ENCODE measurements around the gene SORT1.

Gene SORT1

DNA sequence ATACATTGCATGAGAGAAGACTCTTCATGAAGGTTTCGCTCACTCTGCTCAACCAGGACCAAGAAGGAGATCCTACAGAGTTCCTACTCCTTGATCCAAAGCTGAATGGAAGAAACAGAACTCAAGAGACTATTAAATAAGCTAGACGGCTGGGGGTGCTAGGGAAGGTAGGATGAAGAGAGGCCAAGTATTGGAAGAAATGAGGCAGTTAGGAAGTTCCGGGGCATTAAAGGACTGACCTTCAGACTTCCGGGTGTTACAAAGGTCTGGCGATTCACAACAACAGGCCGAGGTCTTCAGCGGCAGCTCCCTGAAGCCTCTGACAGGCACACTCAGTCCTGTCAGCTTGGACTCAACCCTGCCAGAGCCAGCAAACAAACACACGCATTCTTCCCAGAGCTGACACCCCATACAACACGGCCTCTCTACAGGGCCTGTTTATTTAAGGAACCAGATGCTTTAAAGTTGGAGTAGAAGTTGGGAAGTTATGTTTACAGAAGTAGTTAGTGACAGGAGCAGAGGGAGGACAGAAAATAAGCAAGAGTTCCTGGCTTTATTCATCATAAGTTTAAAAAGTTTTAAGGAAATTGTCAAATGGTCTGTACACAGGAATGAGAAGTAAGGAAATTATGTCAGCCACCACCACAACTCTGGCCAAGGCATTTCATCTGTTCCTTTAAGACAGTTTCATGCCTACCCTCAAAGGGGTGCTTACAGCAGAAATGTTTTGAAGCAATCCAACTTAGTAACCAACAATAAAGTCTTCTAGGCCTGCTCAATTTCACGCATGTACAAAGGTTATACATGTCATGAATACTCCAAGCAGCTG is 4.7 kb downstream of the SORT1 start:
- no peak for DNase-seq (ENCODE audit: low spot score)
- in situ Hi-C loops (cut with MboI; ENCODE audit: low sequenced_read_pairs, unreplicated experiment), result no loop called here
- TF ChIP-seq, protein P1, sequence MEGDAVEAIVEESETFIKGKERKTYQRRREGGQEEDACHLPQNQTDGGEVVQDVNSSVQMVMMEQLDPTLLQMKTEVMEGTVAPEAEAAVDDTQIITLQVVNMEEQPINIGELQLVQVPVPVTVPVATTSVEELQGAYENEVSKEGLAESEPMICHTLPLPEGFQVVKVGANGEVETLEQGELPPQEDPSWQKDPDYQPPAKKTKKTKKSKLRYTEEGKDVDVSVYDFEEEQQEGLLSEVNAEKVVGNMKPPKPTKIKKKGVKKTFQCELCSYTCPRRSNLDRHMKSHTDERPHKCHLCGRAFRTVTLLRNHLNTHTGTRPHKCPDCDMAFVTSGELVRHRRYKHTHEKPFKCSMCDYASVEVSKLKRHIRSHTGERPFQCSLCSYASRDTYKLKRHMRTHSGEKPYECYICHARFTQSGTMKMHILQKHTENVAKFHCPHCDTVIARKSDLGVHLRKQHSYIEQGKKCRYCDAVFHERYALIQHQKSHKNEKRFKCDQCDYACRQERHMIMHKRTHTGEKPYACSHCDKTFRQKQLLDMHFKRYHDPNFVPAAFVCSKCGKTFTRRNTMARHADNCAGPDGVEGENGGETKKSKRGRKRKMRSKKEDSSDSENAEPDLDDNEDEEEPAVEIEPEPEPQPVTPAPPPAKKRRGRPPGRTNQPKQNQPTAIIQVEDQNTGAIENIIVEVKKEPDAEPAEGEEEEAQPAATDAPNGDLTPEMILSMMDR (IDR thresholded peaks at IDR 0.05; ENCODE audit: borderline replicate concordance, control extremely low read depth, extremely low read depth, insufficient read depth, missing control alignments), result no peak

DNA sequence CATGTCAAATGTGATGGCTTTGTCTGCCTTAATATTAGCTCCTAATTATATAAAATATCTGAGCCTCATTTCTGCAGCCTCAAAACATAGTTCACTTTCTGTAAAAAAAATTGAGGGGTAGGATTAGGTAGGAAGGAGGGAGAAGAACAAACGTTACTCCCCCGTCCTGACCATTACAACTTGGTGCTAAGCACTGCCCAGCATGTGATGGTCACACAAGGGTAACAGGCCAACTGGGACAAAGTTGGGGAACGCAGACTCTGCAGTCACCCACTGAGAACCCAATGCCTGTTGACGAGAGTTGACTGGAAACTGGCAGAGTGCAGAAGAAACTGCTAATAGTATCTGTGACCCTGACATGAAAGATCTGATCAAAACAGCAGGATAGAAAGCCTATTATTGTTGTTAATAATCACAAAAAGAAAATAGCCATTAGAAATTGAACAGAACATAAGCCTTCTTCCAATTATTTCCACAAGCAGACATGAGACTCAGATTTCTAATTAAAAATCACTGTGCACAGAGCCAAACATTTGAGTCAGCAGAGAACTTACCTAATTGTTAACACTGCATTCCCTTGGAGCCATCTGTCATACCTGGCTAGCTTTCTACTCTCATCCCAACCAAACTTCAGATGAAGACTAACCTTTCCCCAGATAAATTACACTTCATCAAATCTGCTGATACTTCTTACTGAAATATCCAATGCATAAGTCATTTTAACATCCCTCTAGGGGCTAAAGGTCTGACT is 5.5 kb downstream of the SORT1 start:
- TF ChIP-seq, protein P1 (IDR thresholded peaks at IDR 0.05; ENCODE audit: borderline replicate concordance, control extremely low read depth, extremely low read depth, insufficient read depth, missing control alignments), result no peak
- DNase-seq (ENCODE audit: low spot score), result no peak
- in situ Hi-C loops (cut with MboI; ENCODE audit: low sequenced_read_pairs, unreplicated experiment), result no loop called here

DNA sequence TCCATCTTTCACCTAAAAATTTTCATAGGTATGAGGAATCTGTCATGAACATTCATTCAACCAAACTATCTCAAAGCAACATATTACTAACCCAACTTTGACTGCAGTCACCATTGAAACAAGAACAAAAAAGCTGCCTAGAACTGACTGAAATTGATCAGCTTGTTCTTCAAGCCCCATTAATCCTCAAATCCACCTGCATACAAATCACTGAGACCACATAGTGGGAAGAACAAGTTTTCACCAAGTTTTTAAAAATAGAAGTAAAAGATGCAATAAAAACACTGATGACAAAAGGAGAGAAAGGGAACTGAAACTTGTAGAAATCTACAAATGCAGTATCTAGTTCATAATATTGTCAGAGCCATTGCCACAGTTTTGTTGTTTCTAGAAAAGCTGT is 6.1 kb downstream of the SORT1 start:
- in situ Hi-C loops (cut with MboI; ENCODE audit: low sequenced_read_pairs, unreplicated experiment), result no loop called here
- DNase-seq (ENCODE audit: low spot score), result peak; percentile 61
- TF ChIP-seq, protein P1 (IDR thresholded peaks at IDR 0.05; ENCODE audit: borderline replicate concordance, control extremely low read depth, extremely low read depth, insufficient read depth, missing control alignments), result no peak

DNA sequence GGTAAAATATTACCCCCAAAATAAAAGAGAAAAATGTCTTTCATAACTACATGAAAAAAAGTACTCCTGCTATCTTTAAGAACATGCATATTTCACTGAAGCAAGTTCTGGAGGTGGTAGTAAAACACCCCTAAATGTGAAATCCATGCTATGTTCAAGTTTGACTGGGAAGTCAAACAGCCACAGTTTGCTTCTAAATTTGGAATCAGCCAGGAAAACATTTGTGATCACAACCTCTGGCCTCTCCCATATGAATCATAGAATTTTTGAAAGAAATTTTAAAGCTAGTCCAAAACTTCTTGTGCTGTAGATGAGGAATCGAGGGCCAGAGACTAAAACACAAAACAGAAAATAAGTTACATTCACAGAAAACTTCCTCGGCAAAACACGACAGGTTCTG is 6.6 kb downstream of the SORT1 start:
- DNase-seq (ENCODE audit: low spot score), result no peak
- TF ChIP-seq, protein P1 (IDR thresholded peaks at IDR 0.05; ENCODE audit: borderline replicate concordance, control extremely low read depth, extremely low read depth, insufficient read depth, missing control alignments), result no peak
- in situ Hi-C loops (cut with MboI; ENCODE audit: low sequenced_read_pairs, unreplicated experiment), result no loop called here

DNA sequence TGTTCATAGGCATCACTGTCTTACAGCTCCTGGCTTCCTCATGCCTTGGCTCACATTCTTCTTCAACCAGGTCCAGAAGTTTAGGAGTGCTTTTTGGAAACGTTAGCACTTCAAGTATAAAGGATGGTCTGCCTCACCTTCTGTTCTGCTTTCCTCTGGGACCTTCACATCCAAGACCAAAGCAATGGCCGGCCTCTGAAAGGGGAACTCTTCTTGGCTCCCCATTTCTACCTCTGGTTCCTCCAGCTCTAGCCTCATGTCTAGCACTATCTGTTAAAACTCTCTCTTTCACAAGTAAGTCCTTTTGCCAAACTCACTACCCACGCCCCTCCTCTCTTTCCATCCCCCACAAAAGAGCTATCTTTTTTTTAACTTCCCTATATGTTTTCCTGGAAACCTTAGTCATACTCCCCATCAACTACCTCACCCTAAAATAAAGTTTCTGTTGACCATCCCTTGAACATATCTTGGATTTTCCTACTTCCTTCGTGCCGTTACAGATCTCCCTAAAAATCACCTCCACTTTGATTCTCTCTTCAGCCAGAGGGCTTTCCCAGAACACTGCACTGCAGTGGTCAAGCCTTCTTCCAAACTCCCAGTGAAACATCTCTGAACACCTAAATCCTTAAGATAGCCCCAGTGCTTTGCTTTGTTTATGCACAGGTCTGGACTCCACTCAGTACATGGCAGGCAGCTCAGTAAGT is 7.9 kb downstream of the SORT1 start:
- TF ChIP-seq, protein P1 (IDR thresholded peaks at IDR 0.05; ENCODE audit: borderline replicate concordance, control extremely low read depth, extremely low read depth, insufficient read depth, missing control alignments), result no peak
- no peak for DNase-seq (ENCODE audit: low spot score)
- in situ Hi-C loops (cut with MboI; ENCODE audit: low sequenced_read_pairs, unreplicated experiment), result no loop called here

DNA sequence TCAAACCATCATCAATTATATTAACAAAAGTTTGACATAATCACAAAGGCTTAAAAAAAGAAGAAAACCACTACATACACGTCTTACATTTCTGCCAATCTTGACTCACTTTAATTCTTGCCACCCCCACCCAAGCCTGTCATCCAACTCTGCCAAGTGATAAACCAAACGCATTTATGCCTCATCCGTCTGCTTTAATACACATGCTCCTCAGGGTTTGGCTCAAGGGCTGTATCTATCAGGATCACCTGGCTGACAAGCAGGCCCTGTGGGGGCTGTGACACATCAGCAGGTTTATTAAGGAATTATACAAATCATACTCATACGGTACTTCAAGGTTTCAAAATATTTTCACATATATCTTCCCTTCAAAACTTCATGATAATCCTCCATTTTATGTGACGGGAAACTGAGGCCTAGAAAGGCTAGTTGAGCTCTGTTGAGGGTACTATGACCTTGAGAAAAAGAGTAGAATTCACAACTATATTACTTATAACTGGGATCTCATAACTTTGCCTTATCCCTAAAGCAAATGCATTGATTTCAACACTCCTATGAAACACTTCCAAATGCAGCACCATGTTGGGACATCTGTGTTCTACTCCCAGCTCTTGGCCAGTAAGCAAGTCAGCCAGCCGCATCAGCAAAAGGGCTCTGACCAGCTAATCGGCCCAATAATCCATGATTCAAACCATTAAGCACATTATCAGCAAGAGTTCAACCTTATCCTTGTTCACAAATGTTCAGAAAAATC is 8.7 kb downstream of the SORT1 start:
- TF ChIP-seq, protein P1 (IDR thresholded peaks at IDR 0.05; ENCODE audit: borderline replicate concordance, control extremely low read depth, extremely low read depth, insufficient read depth, missing control alignments), result no peak
- DNase-seq (ENCODE audit: low spot score), result no peak
- in situ Hi-C loops (cut with MboI; ENCODE audit: low sequenced_read_pairs, unreplicated experiment), result no loop called here

Measured in GM13976 (cell line).